ENCODE measurements around the gene TNIP2.
"Not testable (repeated sequence)": the region's sequence is repeated elsewhere in the genome, so short reads cannot be mapped to it uniquely, and the experiment has no call there.

Gene TNIP2

DNA sequence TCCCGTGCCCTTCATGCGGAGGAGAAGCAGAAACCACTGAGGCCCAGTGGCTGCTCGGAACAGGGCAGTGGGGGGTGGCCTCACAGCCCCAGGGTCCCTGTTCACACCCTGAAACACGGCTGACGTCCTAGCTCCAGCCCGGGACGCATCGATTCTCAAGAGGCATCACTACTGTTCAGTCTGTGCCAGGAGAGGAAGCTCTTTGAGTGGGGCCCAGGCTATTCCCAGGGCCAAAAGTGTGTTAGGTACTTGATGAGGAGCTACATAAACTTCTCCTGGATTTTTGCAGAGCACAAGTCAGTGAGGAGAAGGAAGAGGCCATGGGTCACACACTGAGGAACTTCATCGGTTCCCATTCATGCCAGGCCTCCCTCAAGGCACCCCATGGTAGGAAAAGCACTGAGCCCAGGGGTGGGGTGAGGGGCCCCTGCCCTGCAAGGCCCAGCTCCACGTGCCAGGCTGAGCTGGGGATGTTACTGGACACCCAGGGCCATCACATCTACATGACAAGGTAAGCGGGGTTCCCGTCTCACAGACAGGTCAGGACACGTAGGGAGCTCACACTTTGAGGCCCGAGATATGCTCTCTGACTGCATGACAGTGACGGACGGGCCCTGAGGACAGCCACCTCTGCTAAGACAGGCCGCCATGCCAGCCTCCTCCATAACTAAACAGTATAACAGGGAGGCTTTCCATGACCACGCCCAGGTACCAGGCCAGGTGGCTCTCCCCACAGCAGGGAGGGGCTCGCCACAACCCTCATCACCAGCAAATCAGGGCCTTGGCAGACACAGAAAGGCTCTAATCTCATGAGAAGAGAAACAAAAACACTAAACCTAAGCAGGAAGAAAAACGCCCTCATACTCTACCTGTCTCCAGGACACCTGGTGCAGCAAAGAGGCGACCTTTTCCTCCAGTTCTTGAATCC, 12.4 kb downstream of the TNIP2 start:
- DNase-seq, result no peak

GRCh38 chr4:2742823-2743517, 13.2 kb downstream of the TNIP2 start:
- DNase-seq, result no peak

DNA sequence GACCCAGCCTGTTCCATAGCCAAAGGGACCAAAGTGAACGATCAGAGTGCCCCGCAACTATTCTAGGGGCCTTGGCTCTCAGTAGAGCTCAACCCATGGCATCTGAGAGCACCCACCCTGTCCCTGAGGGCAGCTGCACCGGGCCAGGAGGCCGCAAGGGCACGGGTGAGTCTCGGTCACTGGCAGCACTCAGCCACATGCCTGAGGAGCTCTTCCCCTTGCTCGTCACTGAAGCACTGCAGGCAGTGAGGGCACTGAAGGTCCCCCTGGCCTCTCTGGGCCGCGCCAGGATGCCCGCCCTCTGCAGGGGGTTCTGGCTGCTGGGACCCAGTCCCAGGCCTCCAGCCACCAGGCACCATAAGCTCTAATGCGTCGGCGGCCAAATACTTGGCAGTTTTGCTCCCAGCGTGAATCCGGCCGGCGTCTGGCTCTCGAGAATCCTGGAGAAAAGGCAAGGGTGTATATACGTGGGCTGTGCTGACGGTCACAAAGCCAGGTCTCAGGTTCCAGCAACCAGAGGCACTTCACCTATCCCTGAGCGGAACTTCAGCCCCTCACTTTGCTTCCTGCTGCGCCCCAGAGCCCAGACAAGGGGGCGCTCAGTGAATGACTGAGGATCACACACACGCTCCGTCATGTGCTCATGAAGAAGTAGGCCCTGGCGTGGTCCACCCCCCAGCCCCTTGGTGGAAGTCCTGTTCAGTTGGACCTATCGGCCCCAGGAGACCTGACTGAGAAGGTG, 13.9 kb downstream of the TNIP2 start:
- no peak for DNase-seq

DNA sequence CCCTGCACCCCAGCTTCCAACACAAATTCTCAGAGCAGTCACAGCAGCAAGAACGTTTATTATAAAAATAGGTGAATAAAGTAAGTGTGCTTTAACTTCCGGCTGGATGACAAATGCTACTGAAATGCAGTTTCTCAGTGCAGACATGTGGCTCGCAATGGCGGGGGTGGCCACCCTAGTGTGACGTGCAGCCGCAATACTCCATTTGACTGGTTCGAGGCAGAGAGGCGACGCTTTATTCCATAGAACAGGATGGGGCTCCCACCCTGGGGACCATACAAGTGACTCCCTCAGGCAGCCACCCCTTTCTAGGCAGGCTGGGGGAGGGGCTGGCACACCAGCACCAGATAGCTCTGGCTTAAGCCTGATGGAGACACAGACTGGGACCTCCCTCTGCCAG, 14.5 kb downstream of the TNIP2 start:
- DNase-seq, result no peak

- DNase-seq, result not testable (repeated sequence)
Measured at GRCh38 chr4:2738296-2738695, 17.8 kb downstream of the TNIP2 start.

DNA sequence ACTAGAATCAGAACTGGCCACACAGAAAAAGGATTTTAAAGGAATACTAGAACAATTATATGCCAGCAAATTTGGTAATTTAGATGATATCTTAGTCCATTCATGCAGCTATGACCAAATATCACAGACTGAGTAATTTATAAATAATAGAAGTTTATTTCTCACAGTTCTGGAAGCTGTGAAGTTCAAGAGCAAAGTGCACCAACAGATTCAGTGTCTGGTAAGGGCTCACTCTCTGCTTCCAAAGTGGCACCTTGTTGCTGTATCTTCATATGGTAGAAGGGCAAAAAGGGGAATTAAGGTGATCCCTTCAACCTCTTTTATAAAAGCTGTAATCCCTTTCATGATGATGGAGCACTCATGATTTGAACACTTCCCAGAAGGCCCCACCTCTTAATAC, 20.3 kb downstream of the TNIP2 start:
- no peak for DNase-seq

GRCh38 chr4:2734612-2735011, 21.5 kb downstream of the TNIP2 start:
- no peak for DNase-seq

- DNase-seq, result no peak
Measured at GRCh38 chr4:2733844-2734574, 22.1 kb downstream of the TNIP2 start.

DNA sequence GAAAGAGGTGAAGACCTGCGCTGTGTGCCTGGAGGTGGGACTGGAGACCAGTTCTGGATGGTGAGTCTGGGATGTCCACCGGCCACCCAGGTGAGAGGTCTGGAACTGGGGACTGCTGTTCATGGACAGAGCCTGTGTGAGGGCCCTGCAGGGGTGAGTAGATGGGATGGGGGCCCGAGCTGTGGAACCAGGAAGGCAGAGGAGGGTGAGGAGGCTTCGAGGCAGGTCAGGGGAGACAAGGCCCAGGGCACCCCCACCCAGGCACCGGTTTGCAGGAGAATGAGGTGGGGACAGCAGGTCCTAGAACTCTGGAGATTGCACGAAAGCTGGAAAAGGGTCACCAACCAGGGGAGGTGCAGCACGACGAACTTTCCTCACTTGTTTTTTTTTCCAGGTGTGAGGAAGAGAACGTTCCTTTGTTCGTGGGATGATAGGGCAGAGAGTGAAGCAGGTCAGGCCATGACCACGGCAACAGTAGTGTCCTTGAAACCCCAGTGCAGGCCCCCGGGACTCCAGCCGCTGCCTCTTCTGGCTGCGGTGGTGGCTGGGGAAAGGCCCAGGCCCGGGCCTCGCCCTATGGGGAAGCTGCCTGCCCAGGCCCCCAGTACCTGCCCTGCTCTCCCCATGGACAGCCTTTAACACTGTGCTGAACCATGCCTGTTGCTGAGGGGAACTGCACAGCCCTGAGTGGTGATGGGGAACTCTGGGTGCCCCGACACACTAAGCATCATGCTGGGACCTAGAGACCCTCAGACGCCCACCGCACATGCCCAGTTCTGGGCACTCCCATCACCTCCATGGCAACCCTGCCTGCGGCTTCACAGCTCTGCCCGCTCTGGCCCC, 22.9 kb downstream of the TNIP2 start:
- no peak for DNase-seq

DNA sequence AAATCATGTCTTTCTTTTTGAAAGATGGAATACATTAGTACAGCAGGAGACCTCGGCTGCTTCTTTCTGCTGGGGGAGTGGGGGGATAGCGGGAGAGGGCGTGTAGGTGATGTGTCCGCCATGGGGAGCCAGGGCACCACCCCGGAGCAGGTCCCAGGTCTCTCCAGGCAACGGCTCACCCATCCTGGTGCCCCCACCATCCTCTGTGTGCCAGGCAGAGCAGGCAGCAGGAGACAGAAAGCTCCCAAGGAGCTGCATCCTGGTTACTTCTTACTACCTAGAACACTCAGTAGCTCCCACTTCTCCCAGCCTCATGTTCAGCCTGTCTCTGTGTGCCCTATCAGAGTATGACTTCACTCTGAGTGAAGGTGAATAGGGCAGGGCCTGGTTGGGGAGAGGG, 23.6 kb downstream of the TNIP2 start:
- no peak for DNase-seq

- no peak for DNase-seq
Measured at GRCh38 chr4:2731907-2732317, 24.2 kb downstream of the TNIP2 start.

DNA sequence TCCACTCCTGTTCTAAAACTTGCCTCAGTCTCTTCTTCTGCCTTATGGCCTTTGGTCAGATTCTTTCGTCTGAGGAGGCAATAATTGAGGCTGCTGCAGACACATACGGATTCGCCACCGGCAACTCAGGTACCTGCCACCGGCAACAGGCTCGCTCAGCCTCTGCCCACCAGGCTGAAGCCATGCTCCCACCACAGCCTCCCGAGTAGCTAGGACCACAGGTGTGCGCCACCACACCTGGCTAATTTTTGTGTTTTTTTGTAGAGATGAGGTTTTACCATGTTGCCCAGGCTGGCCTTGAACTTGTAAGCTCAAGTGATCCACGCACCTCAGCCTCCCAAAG, 26.6 kb downstream of the TNIP2 start:
- no peak for DNase-seq

GRCh38 chr4:2728806-2729532, 27.2 kb downstream of the TNIP2 start:
- no peak for DNase-seq

DNA sequence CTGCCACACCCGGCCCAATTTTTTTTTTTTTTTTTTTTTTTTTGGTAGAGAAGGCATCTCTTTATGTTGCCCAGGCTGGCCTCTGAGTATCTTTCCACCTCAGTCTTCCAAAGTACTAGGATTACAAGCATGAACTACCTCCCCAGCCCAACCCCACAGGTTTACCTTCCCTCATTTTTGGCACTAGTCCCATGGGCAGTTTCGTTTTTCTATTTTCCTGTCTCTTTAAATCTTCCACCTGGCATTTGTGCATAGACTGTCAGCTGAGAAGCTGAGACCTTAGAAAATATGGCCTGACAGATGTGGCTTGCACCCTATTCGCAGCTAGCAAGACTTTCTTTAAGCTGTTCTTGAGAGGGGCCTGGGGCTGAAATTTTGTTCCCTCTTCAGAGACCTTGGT, 27.9 kb downstream of the TNIP2 start:
- DNase-seq, result peak; percentile 16

DNA sequence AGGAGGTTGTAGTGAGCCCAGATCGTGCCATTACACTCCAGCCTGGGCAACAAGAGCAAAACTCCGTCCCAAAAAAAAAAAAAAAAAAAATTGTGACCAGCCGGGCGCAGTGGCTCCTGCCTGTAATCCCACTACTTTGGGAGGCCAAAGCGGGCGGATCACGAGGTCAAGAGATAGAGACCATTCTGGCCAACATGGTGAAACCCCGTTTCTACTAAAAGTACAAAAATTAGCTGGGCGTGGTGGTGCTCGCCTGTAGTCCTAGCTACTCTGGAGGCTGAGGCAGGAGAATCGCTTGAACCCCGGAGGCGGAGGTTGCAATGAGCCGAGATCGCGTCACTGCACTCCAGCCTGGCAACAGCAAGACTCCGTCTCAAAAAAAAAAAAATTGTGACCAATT, 29.3 kb downstream of the TNIP2 start:
- not testable (repeated sequence) for DNase-seq

GRCh38 chr4:2725380-2725779, 30.8 kb downstream of the TNIP2 start:
- no peak for DNase-seq

DNA sequence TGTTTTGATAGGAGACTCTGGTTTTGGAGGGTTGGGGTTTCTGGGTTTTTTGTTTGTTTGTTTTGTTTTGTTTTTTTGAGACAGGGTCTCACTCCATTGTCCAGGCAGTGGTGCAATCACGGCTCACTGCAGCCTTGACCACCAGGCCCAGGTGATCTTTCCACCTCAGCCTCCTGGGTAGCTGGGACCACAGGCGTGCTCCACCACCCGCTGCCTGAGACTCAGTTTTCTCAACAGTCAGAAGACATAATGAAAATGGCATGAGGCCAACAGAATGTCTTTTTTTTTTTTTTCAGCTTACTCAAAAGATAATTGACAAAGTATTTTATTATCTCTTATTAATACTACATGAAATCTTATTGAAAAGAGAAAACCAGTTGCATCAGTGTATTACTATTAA, 32.4 kb downstream of the TNIP2 start:
- no peak for DNase-seq

GRCh38 chr4:2722033-2722432, 34.1 kb downstream of the TNIP2 start:
- no peak for DNase-seq

- no peak for DNase-seq
Measured at GRCh38 chr4:2721586-2721985, 34.5 kb downstream of the TNIP2 start.

DNA sequence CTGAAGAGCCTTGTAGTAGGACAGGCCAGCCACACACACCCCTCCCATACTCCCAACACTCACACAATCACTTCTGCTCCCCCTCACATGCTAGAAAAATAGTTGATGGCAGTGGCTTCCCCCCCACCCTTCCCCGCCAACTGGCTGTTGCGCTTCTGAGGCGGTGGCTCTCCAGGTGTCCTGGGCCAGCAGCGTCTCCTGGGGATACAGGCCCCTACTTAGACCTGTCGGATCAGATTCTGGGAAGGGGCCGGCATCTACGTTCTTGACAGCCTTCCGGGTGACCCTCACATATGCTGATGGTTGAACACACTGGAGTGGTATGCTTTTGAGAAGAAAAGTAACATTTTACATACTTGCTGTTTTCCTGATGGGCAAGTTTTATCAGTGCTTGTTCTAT, 39.9 kb downstream of the TNIP2 start:
- no peak for DNase-seq

DNA sequence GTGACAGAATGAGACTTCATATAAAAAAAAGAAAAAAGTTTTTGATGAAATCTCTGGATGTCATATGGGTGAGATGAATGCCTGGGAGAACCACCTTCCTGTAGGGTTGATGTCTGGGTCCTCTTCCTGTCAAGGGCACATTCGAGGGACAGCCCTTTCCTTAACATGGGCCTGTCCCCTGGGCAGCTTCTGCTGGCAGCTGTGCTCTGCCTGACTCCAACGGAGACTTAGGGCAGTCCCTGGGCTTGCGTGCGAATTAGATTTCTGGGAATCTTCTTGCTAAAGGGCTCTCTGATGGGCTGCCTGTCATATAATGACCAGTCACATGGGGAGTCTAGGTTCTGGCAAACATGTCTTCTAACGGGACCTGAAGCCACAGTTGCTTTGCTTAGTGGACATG, 40.7 kb downstream of the TNIP2 start:
- DNase-seq, result no peak

Measured in NCI-H2029 treated with DMSO at 0.1 percent for 48 hours (cell line).